OCI-LY1 (cell line): ENCODE data around the gene RGS17.

Experiments used
- H2AFZ ChIP-seq: fragments of 200-600 bp; sonication (generic), shearing (Covaris generic); 2 replicates; pipeline ENCODE4 v1.6.0; 2014; ENCODE audit warnings: antibody characterized with exemption, mild to moderate bottlenecking, low read length
- H3F3A ChIP-seq: fragments of 200-600 bp; sonication (generic), shearing (Covaris generic); 2 replicates; pipeline ENCODE4 v1.6.0; 2014; ENCODE audit warnings: mild to moderate bottlenecking, antibody characterized with exemption, low read length, moderate library complexity; ENCODE audit not compliant: insufficient read depth
- H3K27ac ChIP-seq: fragments of 200-600 bp; sonication (generic); 2 replicates; pipeline ENCODE4 v1.5.1; 2014; ENCODE audit warnings: low read length, mixed run types, mild to moderate bottlenecking, low read depth; ENCODE audit not compliant: poor library complexity, severe bottlenecking
- H3K27me3 ChIP-seq: fragments of 200-600 bp; sonication (generic); 2 replicates; pipeline ENCODE4 v1.6.0; 2014; ENCODE audit warnings: antibody characterized with exemption, mild to moderate bottlenecking, low read length, moderate library complexity; ENCODE audit not compliant: insufficient read depth
- H3K36me3 ChIP-seq: fragments of 200-600 bp; sonication (generic); 2 replicates; pipeline ENCODE4 v1.6.1; 2014; ENCODE audit warnings: mild to moderate bottlenecking, antibody characterized with exemption, low read length, moderate library complexity, mixed read lengths; ENCODE audit not compliant: insufficient read depth
- H3K4me1 ChIP-seq: fragments of 200-600 bp; sonication (generic); 2 replicates; pipeline ENCODE4 v1.5.1; 2014; ENCODE audit warnings: mild to moderate bottlenecking, low read length, moderate library complexity; ENCODE audit not compliant: insufficient read depth, severe bottlenecking
- H3K4me2 ChIP-seq: fragments of 200-600 bp; sonication (generic), shearing (Covaris generic); 2 replicates; pipeline ENCODE4 v1.6.1; 2014; ENCODE audit warnings: low read length
- H3K4me3 ChIP-seq: fragments of 200-600 bp; sonication (generic); 2 replicates; pipeline ENCODE4 v1.5.1; 2014; ENCODE audit warnings: low read length, low read depth, mild to moderate bottlenecking, mixed read lengths; ENCODE audit not compliant: poor library complexity, severe bottlenecking
- H3K79me2 ChIP-seq: fragments of 200-600 bp; shearing (Covaris generic); 2 replicates; pipeline ENCODE4 v1.6.1; 2016; ENCODE audit warnings: mixed run types, low read length, mixed read lengths; ENCODE audit not compliant: insufficient read depth
- H3K9ac ChIP-seq: fragments of 200-600 bp; sonication (generic), shearing (Covaris generic); 2 replicates; pipeline ENCODE4 v1.6.1; 2014; ENCODE audit warnings: mild to moderate bottlenecking, low read length, mixed read lengths
- H3K9me2 ChIP-seq: fragments of 200-600 bp; sonication (generic), shearing (Covaris generic); 2 replicates; pipeline ENCODE4 v1.6.1; 2014; ENCODE audit warnings: low read depth, mild to moderate bottlenecking, low read length, mixed read lengths
- H3K9me3 ChIP-seq: fragments of 200-600 bp; shearing (Covaris generic); 2 replicates; pipeline ENCODE4 v1.6.1; 2014; ENCODE audit warnings: low read length, mixed read lengths
- H4K20me1 ChIP-seq: fragments of 200-600 bp; sonication (generic), shearing (Covaris generic); 2 replicates; pipeline ENCODE4 v1.6.0; 2016; ENCODE audit warnings: mild to moderate bottlenecking, low read length; ENCODE audit not compliant: insufficient read depth
- CTCF ChIP-seq: fragments of 200-600 bp; sonication (generic), shearing (Covaris generic); IDR thresholded peaks from 2 replicates; pipeline ENCODE4 v1.5.1; 2017; ENCODE audit warnings: mild to moderate bottlenecking, antibody characterized with exemption, low read length, moderate library complexity, mixed read lengths
- EZH2 ChIP-seq: fragments of 200-600 bp; sonication (generic), shearing (Covaris generic); IDR thresholded peaks from 2 replicates; pipeline ENCODE4 v1.8.0; 2017; ENCODE audit warnings: borderline replicate concordance, mixed run types, mild to moderate bottlenecking, antibody characterized with exemption, low read length, moderate library complexity, mixed read lengths

RGS17 gene

GRCh38 chr6:153103319-153103655 lies 27.8 kb downstream of the RGS17 start:
- H3K36me3 ChIP-seq: no peaks in the 10 kb centered on the region
- H2AFZ ChIP-seq: no peak overlapping the region
- H3F3A ChIP-seq: no peaks in the 10 kb centered on the region
- no peaks in the 10 kb centered on the region for H3K4me1 ChIP-seq
- no peaks in the 10 kb centered on the region for H3K9me3 ChIP-seq
- H3K27me3 ChIP-seq: no peaks in the 10 kb centered on the region
- H3K9me2 ChIP-seq: no peaks in the 10 kb centered on the region
- no peaks in the 10 kb centered on the region for H4K20me1 ChIP-seq
- no peak overlapping the region for H3K27ac ChIP-seq
- no peak overlapping the region for H3K4me2 ChIP-seq
- H3K9ac ChIP-seq: no peak overlapping the region
- TF ChIP-seq EZH2 (no peak), CTCF (no peak)
- H3K4me3 ChIP-seq: no peak overlapping the region
- no peaks in the 10 kb centered on the region for H3K79me2 ChIP-seq

GRCh38 chr6:153102605-153103318 lies 28.3 kb downstream of the RGS17 start:
- no peaks in the 10 kb centered on the region for H3K79me2 ChIP-seq
- H3K4me2 ChIP-seq: no peak overlapping the region
- H3K4me1 ChIP-seq: no peaks in the 10 kb centered on the region
- no peak overlapping the region for H2AFZ ChIP-seq
- no peak overlapping the region for H3K9ac ChIP-seq
- TF ChIP-seq EZH2 (no peak), CTCF (no peak)
- H3K9me3 ChIP-seq: no peaks in the 10 kb centered on the region
- no peaks in the 10 kb centered on the region for H4K20me1 ChIP-seq
- no peak overlapping the region for H3K4me3 ChIP-seq
- no peaks in the 10 kb centered on the region for H3K9me2 ChIP-seq
- no peak overlapping the region for H3K27ac ChIP-seq
- H3K36me3 ChIP-seq: no peaks in the 10 kb centered on the region
- H3K27me3 ChIP-seq: no peaks in the 10 kb centered on the region
- H3F3A ChIP-seq: no peaks in the 10 kb centered on the region

- H3K27me3 ChIP-seq: no peaks in the 10 kb centered on the region
- H3K9ac ChIP-seq: no peak overlapping the region
- TF ChIP-seq CTCF (no peak), EZH2 (no peak)
- H3K4me3 ChIP-seq: no peak overlapping the region
- no peaks in the 10 kb centered on the region for H3K9me3 ChIP-seq
- no peak overlapping the region for H2AFZ ChIP-seq
- no peaks in the 10 kb centered on the region for H3K36me3 ChIP-seq
- H3F3A ChIP-seq: no peaks in the 10 kb centered on the region
- no peaks in the 10 kb centered on the region for H4K20me1 ChIP-seq
- H3K4me1 ChIP-seq: no peaks in the 10 kb centered on the region
- no peaks in the 10 kb centered on the region for H3K9me2 ChIP-seq
- H3K79me2 ChIP-seq: no peaks in the 10 kb centered on the region
- no peak overlapping the region for H3K4me2 ChIP-seq
- no peak overlapping the region for H3K27ac ChIP-seq
Observed at GRCh38 chr6:153101461-153101860, 29.6 kb downstream of the RGS17 start.
